K562 (cell line): Measurements from ENCODE around the gene MDK. TPM values are rescaled to one million over a fixed set of nuclear protein-coding genes. Genes with fewer than 3 reads are reported as not detected.
A peak's percentile ranks its signal among the peaks of the same experiment; 100 is the strongest.

Experiments used
- BCLAF1 ChIP-seq, 2 experiments: fragments of 450-650 bp in 1 of 2; IDR thresholded peaks; 2 replicates each; pipeline ENCODE4 v1.6.1; 2011 to 2017; ENCODE audit warnings: low read depth in 2 of 2, antibody characterized with exemption in 1 of 2, borderline replicate concordance in 1 of 2, low read length in 1 of 2, mild to moderate bottlenecking in 1 of 2, mixed read lengths in 1 of 2; ENCODE audit not compliant: control insufficient read depth in 1 of 2
- BRD4 ChIP-seq: fragments of 200-600 bp; sonication (generic); IDR thresholded peaks from 2 replicates; pipeline ENCODE4 v1.6.1; 2017; ENCODE audit warnings: inconsistent platforms
- BRF1 ChIP-seq: IDR thresholded peaks from 3 replicates; pipeline ENCODE4 v1.6.1; 2011; ENCODE audit warnings: borderline replicate concordance, mild to moderate bottlenecking; ENCODE audit not compliant: insufficient read length; ENCODE audit errors: extremely low read depth
- CC2D1A ChIP-seq: fragments of 450-650 bp; IDR thresholded peaks from 2 replicates; pipeline ENCODE4 v1.6.1; 2017; ENCODE audit warnings: mild to moderate bottlenecking
- CEBPG ChIP-seq, 3 experiments: fragments of 200-800 bp in 1 of 3; sonication (Bioruptor generic) in 1 of 3; sonication (generic) in 1 of 3; formaldehyde crosslinking in 1 of 3; IDR thresholded peaks in 2 of 3; conservative IDR thresholded peaks in 1 of 3; 2 replicates each; pipeline versions ENCODE4 v1.6.1 to v1.8.0; 2016 to 2022; ENCODE audit warnings: missing compliant biosample characterization in 2 of 3, missing genetic modification characterization in 2 of 3, mild to moderate bottlenecking in 1 of 3, missing genetic modification reagents in 1 of 3
- CXXC5 ChIP-seq: fragments of 250-450 bp; sonication (Bioruptor Pico); IDR thresholded peaks from 2 replicates; pipeline ENCODE4 v1.8.0; 2022; ENCODE audit warnings: inconsistent platforms, mild to moderate bottlenecking, moderate library complexity
- DEAF1 ChIP-seq: fragments of 450-650 bp; formaldehyde crosslinking; IDR thresholded peaks from 2 replicates; pipeline ENCODE4 v1.4.0; 2020; ENCODE audit warnings: mild to moderate bottlenecking, moderate library complexity
- ELF1 ChIP-seq: fragments of 200-800 bp; sonication (Bioruptor generic); IDR thresholded peaks from 2 replicates; pipeline ENCODE4 v1.6.1; 2016; ENCODE audit warnings: missing genetic modification characterization, missing compliant biosample characterization
- GATAD2A ChIP-seq: fragments of 450-650 bp; IDR thresholded peaks from 2 replicates; pipeline ENCODE4 v1.6.1; 2017
- GTF2A2 ChIP-seq: IDR thresholded peaks from 2 replicates; pipeline ENCODE4 v1.6.1; 2016; ENCODE audit warnings: mild to moderate bottlenecking, missing genetic modification characterization, missing compliant biosample characterization
- HDAC3 ChIP-seq: fragments of 450-650 bp; IDR thresholded peaks from 2 replicates; pipeline ENCODE4 v1.6.1; 2018; ENCODE audit warnings: borderline replicate concordance, mild to moderate bottlenecking, moderate library complexity; ENCODE audit not compliant: partially characterized antibody
- HNRNPUL1 ChIP-seq: fragments of 200-400 bp; formaldehyde crosslinking; IDR thresholded peaks from 2 replicates; pipeline ENCODE4 v1.6.1; 2017; ENCODE audit warnings: low read length
- KLF1 ChIP-seq: fragments of 450-650 bp; IDR thresholded peaks from 2 replicates; pipeline ENCODE4 v1.6.1; 2016; ENCODE audit warnings: missing genetic modification characterization, missing compliant biosample characterization
- KLF10 ChIP-seq: fragments of 250-450 bp; sonication (Bioruptor Pico); IDR thresholded peaks from 2 replicates; pipeline ENCODE4 v1.6.1; 2021; ENCODE audit warnings: matching md5 sums
- MAFK ChIP-seq: IDR thresholded peaks from 2 replicates; pipeline ENCODE4 v1.6.1; 2011; ENCODE audit warnings: low read length, improper control_type of control experiment
- MAX ChIP-seq: sonication (generic); formaldehyde crosslinking; IDR thresholded peaks from 2 replicates; pipeline ENCODE4 v1.9.0; 2022; ENCODE audit warnings: mild to moderate bottlenecking, missing genetic modification reagents
- MEF2D ChIP-seq: conservative IDR thresholded peaks from 2 replicates; pipeline ENCODE4 v1.6.1; 2016; ENCODE audit warnings: low read depth, missing genetic modification characterization, missing compliant biosample characterization
- PCBP2 ChIP-seq: fragments of 200-400 bp; formaldehyde crosslinking; IDR thresholded peaks from 2 replicates; pipeline ENCODE4 v1.6.1; 2018; ENCODE audit warnings: low read length, low read depth, mild to moderate bottlenecking, moderate library complexity; ENCODE audit not compliant: poor library complexity, severe bottlenecking
- POLR3G ChIP-seq: IDR thresholded peaks from 2 replicates; pipeline ENCODE4 v1.6.1; 2011; ENCODE audit not compliant: insufficient read length, insufficient replicate concordance; ENCODE audit errors: extremely low read depth
- SIN3A ChIP-seq, 2 experiments: fragments of 150-350 bp in 1 of 2; IDR thresholded peaks; 2 replicates each; pipeline ENCODE4 v1.6.1; 2011 to 2016; ENCODE audit warnings: borderline replicate concordance in 2 of 2, low read depth in 2 of 2, low read length in 2 of 2, mild to moderate bottlenecking in 2 of 2, moderate library complexity in 2 of 2; ENCODE audit not compliant: control insufficient read depth in 1 of 2
- SRSF3 ChIP-seq: fragments of 200-400 bp; formaldehyde crosslinking; IDR thresholded peaks from 2 replicates; pipeline ENCODE4 v1.6.1; 2016; ENCODE audit warnings: mild to moderate bottlenecking, low read length, moderate library complexity; ENCODE audit not compliant: insufficient read depth
- TAF9B ChIP-seq: fragments of 450-650 bp; IDR thresholded peaks from 2 replicates; pipeline ENCODE4 v1.6.1; 2018; ENCODE audit warnings: mild to moderate bottlenecking; ENCODE audit not compliant: partially characterized antibody
- ZNF239 ChIP-seq: fragments of 250-450 bp; sonication (Bioruptor Pico); IDR thresholded peaks from 2 replicates; pipeline ENCODE4 v1.4.0; 2020; ENCODE audit warnings: mild to moderate bottlenecking
- ZNF764 ChIP-seq: fragments of 250-450 bp; sonication (Bioruptor Pico); IDR thresholded peaks from 2 replicates; pipeline ENCODE4 v1.4.0; 2020; ENCODE audit warnings: low read depth, mild to moderate bottlenecking, moderate library complexity
- polyA plus RNA-seq, 8 experiments: library from polyadenylated mRNA; depleted of rRNA in 4 of 8; stranded (reverse) in 5 of 8; unstranded in 3 of 8; fragments of >200 nt; fragmentation: Nextera tagmentation in 2 of 8; fragmentation: Illumina TruSeq in 1 of 8; extraction: Ambion mirVana in 2 of 8; extraction: Trizol in 1 of 8; gene quantifications; 2 replicates each; pipeline versions ENCODE4 v1.2.1 to v1.2.3, GENCODE V29; 2011 to 2014; ENCODE audit warnings: inconsistent platforms in 1 of 8, missing spikeins in 1 of 8
- total RNA-seq, 7 experiments: library from RNA; depleted of rRNA in 6 of 7; stranded (reverse); fragments of >200 nt in 6 of 7; fragmentation: Illumina TruSeq in 2 of 7; extraction: Trizol in 2 of 7; gene quantifications; 2 replicates each; pipeline versions ENCODE4 v1.2.1 to v1.2.3, GENCODE V29; 2011 to 2021; ENCODE audit warnings: low replicate concordance in 1 of 7

The MDK gene
- total and polyA plus RNA-seq, 9 of the 15 experiments (the other 6 are each of a cell fraction or from before 2014, with no cell fraction given) = 20.7 to 700 (median 350) TPM

GRCh38 chr11:46336563-46337180 lies 44.8 kb upstream of the MDK start (continued):
- TF ChIP-seq GTF2A2 (tag) = no peak
- no peak for TF ChIP-seq SIN3A (IDR thresholded peaks at IDR 0.05; ENCODE audit: borderline replicate concordance in 2 of 2, control insufficient read depth in 1 of 2, low read depth in 2 of 2, low read length in 2 of 2)
- TF ChIP-seq BRD4 = no peak
- no peak for TF ChIP-seq KLF10
- TF ChIP-seq POLR3G = no peak
- TF ChIP-seq CEBPG (CRISPR knock-in tag; IDR thresholded peaks at IDR 0.05) = peak; percentile 95
- TF ChIP-seq CEBPG (tag; conservative IDR thresholded peaks at IDR 0.05 in 1 of 2, IDR thresholded peaks at IDR 0.05 in 1 of 2) = peak; percentile 95 to 97
- TF ChIP-seq TAF9B = no peak
- TF ChIP-seq ELF1 (tag) = no peak
- TF ChIP-seq HNRNPUL1 = no peak
- no peak for TF ChIP-seq PCBP2
- TF ChIP-seq SRSF3 = no peak
- TF ChIP-seq KLF1 (tag) = no peak
- peak; percentile 12; the same call in 1 of the 2 replicates for TF ChIP-seq CC2D1A
- TF ChIP-seq BCLAF1 (IDR thresholded peaks at IDR 0.05; ENCODE audit: borderline replicate concordance in 1 of 2, control insufficient read depth in 1 of 2, low read depth in 2 of 2, low read length in 1 of 2) = no peak
- 0 out of 2 replicates have a peak, but pooled peaks have one; percentile 48 for TF ChIP-seq MEF2D (tag)
- TF ChIP-seq BRF1 = no peak
- no peak for TF ChIP-seq HDAC3
- TF ChIP-seq CXXC5 = 0 out of 2 replicates have a peak, but pooled peaks have one; percentile 25
- no peak for TF ChIP-seq ZNF764 (CRISPR knock-in tag)
- TF ChIP-seq MAFK = no peak
- peak; percentile 36; the same call in 1 of the 2 replicates for TF ChIP-seq MAX (CRISPR knock-in tag)
- no peak for TF ChIP-seq ZNF239 (CRISPR knock-in tag)
- TF ChIP-seq GATAD2A = no peak
- no peak for TF ChIP-seq DEAF1 (CRISPR knock-in tag)
